Stimulated activated naive CD4-positive, alpha-beta T cell treated with Interleukin-2 at 50 U/mL for 16 hours (primary cell): ENCODE data around the gene KATNAL1.

ENCODE experiments used
- DNase-seq: peaks from one replicate; lab custom pipeline; 2025; lab: John Stamatoyannopoulos, UW

Gene KATNAL1

GRCh38 chr13:30307194-30307970 lies at the start of gene KATNAL1:
Gene KATNAL1 (minus strand): TSS chr13:30307551. CDS start chr13:30283777, 23,774 bp downstream.
- DNase-seq, result peak; percentile 69

- no peak for DNase-seq
Observed at GRCh38 chr13:30355839-30356238, 48.5 kb upstream of the KATNAL1 start.

DNA sequence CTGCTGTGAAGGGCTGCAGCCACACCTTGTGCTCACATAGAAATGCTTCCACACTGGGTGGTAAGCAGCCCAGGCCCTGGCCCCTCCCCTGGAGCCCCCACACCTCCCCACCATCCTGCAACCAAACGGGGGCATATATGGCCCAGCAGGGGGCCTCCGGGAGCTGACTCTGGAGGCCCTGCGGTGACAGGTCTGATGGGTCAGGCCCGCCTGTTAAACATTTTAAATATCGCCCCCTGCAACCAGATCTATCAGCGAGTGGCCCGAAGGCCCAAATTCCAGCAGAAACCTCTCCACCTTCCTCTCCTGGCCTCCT lies 48.0 kb upstream of the KATNAL1 start:
- DNase-seq, result no peak

DNA sequence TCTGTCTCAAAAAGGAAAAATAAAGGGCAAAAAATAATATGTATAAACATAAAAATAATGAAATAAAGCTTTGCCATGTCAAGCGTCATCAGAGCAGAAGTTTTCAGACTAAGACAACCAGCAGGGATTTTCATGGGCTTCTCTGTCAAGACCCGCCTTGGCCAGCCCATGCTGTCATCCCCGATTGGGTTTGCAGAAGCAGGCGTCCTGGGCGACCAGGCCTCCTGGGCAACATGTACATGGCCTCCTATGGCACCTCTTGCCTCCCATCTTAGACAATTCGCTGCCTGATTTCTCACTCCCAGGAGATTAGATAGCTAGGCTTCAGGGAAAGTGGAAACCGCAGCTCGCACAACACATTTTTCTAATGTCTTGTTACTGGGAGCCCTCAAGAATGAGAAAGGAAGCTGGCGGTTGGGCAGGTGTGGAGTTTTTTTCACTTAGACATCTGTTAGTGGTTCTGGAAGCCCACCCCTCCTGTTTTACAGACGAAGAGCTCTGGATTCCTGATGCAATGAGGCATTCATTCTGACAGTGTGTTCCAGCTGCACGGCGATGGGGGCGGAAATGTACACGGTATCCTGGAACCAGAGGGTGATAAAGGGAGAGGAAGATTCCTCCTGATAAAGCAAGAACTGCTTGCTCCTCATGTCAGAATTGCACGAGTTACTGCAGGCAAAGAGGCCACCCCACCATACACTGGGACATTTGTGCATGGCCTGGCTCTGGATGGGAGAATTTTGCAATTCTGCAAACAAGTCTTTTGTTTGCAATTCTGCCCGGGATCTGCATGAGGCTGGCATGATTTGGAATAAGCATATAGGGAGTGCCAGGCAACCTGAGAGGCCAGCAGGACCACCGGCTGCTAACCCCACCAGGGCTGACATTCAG lies 47.4 kb upstream of the KATNAL1 start:
- no peak for DNase-seq

DNA sequence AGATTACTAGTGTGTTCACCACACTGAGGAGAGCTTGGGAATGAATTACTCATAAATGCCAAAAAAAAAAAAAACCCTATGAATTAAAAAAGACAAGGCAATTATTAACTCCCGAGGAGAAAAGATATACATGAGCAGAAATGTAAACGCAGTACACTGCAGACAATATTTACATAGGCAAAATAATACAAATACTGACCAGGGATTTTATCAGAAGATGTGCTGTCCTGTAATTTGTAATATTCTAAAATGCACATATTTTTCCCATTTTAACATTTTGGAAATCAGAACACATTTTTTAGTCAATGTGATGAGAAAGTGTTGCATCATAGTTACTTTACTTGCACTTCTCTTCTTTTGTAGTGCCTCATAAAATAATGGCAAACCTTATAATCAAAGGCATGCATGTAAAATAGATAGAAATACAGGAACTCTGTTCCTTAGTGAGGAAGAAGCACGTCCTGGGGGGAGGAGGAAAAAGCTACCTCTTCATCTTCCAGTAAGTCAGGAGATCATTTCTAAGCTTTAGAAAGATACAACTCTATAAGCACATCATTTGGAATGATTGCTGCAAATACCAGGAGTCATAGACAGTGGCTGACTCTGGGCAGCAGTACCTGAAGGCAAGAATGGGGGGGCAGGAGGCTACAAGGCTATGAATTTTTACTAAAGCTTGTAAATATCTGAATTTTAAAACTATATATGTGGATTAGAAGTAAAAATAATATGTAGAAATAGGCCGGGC lies 46.3 kb upstream of the KATNAL1 start:
- DNase-seq, result no peak

GRCh38 chr13:30353060-30353459 lies 45.7 kb upstream of the KATNAL1 start:
- DNase-seq, result no peak

DNA sequence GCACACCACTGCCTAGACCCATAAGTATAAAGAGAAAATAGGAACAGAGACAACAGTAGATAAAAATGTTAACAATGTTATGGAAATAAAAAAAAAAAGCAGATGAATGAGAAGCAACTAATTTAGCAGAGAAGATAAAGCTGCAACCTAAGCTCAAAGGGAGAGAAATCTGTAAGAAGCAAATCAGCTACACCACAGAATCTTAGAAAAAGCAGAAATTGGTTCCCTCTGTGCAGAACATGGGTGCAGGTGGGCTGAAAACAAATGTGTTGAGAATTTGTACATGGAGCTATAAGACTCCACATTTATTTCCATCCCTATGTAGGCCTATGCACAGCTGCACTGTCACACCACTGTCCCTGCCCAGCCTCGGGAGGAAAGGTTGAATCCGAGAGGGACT lies 44.8 kb upstream of the KATNAL1 start:
- no peak for DNase-seq

- no peak for DNase-seq
Observed at GRCh38 chr13:30346789-30347167, 39.4 kb upstream of the KATNAL1 start.

DNA sequence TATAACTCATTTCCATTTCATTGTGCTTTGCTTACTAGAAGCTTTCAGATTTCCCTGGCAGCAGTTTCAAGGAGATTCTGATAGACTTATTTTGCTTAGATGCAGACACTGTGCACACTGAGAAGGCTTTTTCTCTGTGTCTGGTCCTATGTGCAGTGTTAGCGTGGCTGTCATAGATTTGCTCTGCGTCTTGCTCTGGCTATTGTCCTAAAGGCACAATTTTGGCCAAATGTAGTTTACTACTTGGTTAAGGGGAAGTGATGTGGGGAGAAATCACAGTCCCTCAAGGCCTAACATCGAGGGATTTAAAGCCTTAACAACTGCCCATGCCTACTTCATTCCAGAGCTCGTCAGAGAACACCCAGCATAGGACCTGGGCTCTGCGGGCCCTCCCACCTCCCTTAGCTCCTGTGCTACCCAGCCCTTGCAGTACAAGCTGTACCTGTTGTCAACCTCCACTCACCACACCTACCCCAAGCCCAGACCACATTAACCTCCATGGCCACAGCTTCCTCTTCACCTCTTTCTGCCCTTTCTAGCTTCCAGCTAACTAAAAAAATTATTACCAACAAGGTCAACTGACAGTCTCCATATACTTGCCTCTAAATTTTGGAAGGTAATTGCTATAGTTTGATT lies 38.9 kb upstream of the KATNAL1 start:
- DNase-seq, result peak; percentile 19

DNA sequence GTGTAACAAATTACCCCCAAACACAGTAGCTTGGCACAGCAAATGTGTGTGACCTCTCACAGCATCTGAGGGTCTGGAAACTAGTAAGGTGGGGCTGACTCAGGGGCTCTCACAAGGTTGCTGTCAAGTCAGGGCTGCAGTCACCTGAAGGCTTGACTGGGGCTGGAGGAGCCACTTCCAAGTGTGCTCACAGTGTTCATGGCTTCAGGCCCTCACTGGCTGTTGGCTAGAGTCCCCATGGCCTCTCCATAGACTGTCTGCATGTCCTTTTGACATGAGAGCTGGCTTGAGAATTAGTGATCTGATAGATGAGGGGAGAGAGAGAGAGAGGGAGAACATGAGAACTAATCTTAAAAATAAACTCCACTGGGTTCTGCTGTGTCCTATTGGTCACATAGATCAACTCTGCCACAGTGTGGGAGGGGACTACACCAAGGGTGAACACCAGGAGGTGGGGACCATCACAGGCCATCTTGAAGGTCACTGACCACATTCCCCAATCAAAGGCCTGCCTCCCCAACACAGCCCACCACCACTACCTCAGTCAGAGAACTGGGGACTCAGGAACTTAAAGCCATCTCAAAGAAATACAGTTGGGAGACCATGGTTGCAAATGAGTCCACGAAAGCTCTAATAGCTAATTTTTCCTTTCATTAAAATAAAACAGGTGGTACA lies 38.2 kb upstream of the KATNAL1 start:
- DNase-seq, result no peak

GRCh38 chr13:30341815-30342570 lies 34.6 kb upstream of the KATNAL1 start:
- DNase-seq, result no peak

DNA sequence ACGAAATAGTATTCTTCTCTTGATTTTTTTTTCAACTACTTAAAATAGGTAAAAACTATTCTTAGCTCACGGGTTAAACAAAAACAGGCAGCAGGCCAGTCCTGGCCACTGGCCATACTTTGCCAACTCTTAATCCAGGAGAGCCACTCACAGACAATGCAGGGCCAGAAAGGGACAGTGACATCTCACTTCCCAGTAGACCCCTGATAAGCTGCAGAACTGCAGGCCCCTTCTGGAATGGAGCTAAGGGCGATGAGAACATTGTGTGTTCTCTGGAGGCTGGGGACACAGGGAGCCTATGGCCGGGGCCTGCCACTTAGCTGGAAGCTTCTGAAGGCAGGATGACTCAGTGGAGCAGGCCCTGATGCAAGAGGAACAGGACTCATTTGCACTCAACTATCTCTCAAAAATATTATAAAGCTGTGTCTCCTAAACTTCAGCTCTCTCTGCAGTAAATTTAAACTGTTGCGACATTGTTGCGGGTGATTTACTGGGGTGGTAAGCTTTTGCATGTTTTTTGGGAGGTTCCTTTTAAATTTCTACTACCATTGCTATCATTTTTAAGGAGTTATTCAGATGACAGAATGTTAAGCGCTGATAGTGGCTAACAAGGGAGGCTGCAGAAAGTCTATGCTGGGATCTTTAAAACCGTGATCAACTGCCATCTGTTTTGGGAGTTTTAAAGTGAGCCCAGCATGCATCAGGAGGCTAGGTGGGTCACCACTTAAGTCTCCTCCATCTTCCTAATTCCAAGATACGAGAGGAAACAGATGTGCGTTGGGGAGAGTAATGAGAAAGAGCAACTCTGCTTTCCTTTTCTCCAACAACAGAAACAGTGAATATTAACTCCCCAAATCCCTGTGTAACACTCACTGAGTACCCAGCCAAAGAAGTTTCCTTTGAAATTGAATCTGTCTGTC lies 33.2 kb upstream of the KATNAL1 start:
- no peak for DNase-seq

- DNase-seq, result no peak
Observed at GRCh38 chr13:30339738-30340330, 32.5 kb upstream of the KATNAL1 start.

GRCh38 chr13:30338952-30339351 lies 31.6 kb upstream of the KATNAL1 start:
- no peak for DNase-seq

DNA sequence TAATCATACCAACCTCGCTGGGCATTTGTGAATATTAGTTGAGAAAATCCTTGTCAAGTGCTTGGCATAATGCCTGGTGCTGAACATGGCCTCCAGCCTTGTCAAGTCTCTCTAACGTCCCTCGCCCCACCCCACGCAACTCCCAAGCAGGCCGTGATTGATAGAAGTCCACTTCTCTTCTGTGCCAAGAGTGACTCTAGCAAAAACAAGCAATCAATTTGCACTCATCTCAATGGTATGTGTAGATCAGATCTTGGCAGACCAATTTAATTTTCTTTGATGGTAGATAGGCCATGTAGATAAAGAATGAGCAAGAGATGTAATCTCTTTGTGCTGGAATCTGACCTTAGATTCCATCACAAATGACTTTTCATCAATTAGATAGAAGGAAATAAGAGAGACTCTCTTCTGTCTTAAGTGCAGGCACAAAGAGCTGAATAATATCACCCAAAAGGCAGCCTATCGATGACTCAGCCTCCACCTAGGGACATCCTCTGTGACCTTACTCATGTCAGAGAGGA lies 31.0 kb upstream of the KATNAL1 start:
- no peak for DNase-seq

- DNase-seq, result no peak
Observed at GRCh38 chr13:30337061-30337610, 29.8 kb upstream of the KATNAL1 start.

DNA sequence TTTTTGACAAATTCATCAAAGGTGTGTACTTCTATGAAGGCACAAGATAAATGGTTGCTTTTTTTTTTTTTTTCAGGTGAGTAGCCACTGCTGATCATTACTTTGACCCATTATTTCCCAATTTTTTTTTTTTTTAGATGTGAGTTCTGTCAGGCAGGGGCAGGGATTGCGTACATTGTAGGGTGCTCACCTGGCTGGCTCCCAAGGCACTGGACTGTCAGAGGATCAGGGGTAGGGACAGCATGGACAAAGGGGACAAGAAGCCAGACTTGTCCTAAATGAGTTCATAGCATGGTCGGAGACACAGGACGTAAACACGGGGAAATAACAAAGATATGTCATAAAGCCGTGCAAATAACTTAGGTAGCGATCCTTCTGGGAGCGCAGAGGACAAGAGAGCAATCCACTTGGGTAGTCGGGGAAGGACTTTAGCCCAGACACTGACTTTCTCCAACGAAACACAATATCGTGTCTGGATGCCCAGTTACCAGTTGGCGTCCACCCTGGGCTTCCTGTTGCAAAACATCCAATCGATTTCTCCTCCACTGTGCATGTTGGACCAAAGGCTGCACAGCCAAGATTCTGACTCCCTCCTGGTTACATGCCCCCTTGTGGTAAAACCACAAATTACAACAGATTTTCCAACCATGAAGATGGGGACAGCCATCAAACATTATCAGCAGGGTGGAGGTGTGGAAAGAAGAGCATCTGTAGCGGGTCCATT lies 27.5 kb upstream of the KATNAL1 start:
- no peak for DNase-seq

GRCh38 chr13:30333616-30334015 lies 26.3 kb upstream of the KATNAL1 start:
- no peak for DNase-seq
